CD4-positive, alpha-beta T cell treated with Interleukin-6 for 4 hours (primary cell): ENCODE results near the gene COX20.
"Not testable (repeated sequence)": the region's sequence is repeated elsewhere in the genome, so short reads cannot be mapped to it uniquely, and the experiment has no call there.

Experiments used
- DNase-seq: peaks from one replicate; pipeline ENCODE4 v3.0.0-alpha.2; 2020; ENCODE audit warnings: mixed read lengths

Gene COX20

GRCh38 chr1:244835276-244836134 is at the start of gene COX20:
Gene COX20 (plus strand): TSS chr1:244835658. CDS start chr1:244835715, 57 bp downstream.
- DNase-seq = peak; percentile 93

GRCh38 chr1:244788493-244789275 is 46.8 kb upstream of the COX20 start:
- DNase-seq = no peak

- DNase-seq = no peak
Observed at GRCh38 chr1:244789276-244789580, 46.2 kb upstream of the COX20 start.

- no peak for DNase-seq
Observed at GRCh38 chr1:244789731-244790130, 45.7 kb upstream of the COX20 start.

- no peak for DNase-seq
Observed at GRCh38 chr1:244791061-244791460, 44.4 kb upstream of the COX20 start.

GRCh38 chr1:244792188-244792850 is 43.1 kb upstream of the COX20 start:
- DNase-seq = no peak

GRCh38 chr1:244794071-244794470 is 41.4 kb upstream of the COX20 start:
- no peak for DNase-seq

GRCh38 chr1:244794516-244794915 is 40.9 kb upstream of the COX20 start:
- not testable (repeated sequence) for DNase-seq

- peak; percentile 70 for DNase-seq
Observed at GRCh38 chr1:244796719-244797406, 38.6 kb upstream of the COX20 start.

GRCh38 chr1:244800821-244801220 is 34.6 kb upstream of the COX20 start:
- no peak for DNase-seq

GRCh38 chr1:244801246-244801645 is 34.2 kb upstream of the COX20 start:
- DNase-seq = peak; percentile 73

- no peak for DNase-seq
Observed at GRCh38 chr1:244802041-244802440, 33.4 kb upstream of the COX20 start.

GRCh38 chr1:244802556-244803239 is 32.8 kb upstream of the COX20 start:
- DNase-seq = no peak

- no peak for DNase-seq
Observed at GRCh38 chr1:244804841-244805240, 30.6 kb upstream of the COX20 start.

GRCh38 chr1:244807138-244807537 is 28.3 kb upstream of the COX20 start:
- no peak for DNase-seq

GRCh38 chr1:244810221-244810620 is 25.2 kb upstream of the COX20 start:
- DNase-seq = no peak

- no peak for DNase-seq
Observed at GRCh38 chr1:244813327-244813726, 22.1 kb upstream of the COX20 start.

GRCh38 chr1:244815600-244816099 is 19.8 kb upstream of the COX20 start:
- no peak for DNase-seq

GRCh38 chr1:244817415-244817894 is 18.0 kb upstream of the COX20 start:
- no peak for DNase-seq

- DNase-seq = no peak
Observed at GRCh38 chr1:244820131-244820530, 15.3 kb upstream of the COX20 start.

GRCh38 chr1:244821134-244821533 is 14.3 kb upstream of the COX20 start:
- no peak for DNase-seq

GRCh38 chr1:244822878-244823277 is 12.6 kb upstream of the COX20 start:
- no peak for DNase-seq
